Medulla oblongata (tissue), 1 donor: ENCODE measurements around the gene MAPKBP1.

Source experiments
- DNase-seq: peaks from one replicate; pipeline ENCODE4 v3.0.0-alpha.2; 2015; ENCODE audit errors: extremely low spot score

The MAPKBP1 gene

DNA sequence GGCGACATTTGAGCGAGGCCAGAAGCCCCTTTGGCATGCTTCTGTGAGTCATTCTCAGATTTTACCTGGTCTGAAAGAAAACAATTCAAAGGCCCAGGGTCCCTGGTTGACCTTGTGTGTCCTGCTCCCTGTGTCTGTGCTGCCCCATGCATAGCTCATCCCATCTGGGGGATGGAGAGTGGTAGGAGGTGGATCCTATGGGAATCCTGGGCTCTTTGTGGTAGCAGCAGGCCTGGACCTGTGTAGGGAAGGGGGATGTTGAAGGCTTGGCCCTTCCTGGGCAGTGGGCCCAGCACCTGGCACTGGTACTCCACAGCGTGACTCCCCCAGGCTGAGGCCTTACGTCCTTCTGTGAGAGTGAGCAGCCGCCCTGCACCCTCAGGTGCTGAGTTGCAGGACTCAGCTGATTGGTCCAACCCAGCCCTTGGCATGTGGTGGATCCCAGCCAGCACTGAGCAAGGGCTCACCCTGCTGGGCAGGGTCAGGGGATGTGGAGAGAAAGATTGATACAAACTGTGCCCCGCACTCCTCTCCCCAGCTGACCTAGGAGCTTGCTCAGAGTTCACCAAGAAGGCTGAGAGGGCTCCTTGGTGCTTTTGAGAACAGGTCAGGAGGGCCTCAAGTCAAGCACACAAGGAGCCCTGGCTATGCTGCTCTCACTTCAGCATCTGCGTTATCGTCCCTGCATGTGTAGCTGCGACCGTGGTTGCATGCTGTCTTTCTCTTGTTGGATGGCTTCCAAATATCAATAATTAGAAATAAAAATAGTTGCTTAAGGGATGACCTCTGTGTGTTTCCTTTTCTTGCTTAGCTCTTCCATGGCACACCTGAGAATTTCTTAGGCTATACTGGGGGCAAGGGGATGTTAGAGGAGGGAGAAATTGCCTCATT lies 32.3 kb downstream of the MAPKBP1 start:
- no peak for DNase-seq

DNA sequence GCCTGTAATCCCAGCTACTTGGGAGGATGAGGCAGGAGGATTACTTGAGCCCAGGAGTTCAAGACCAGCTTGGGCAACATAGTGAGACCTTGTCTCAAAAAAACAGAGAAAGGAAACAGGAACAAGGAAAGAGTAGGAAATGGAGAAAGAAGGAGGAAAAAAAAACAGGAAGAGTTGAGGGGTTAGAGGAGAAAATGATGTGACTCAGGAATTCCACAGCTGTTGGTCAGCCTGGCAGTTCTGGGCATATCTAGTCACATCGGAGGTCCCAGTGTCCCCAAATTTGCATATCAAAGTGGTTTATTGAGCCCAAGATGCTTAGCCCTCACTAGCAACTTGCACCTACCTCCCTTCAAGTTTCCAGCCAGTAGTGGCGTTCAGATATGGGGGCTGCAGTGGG lies 34.8 kb downstream of the MAPKBP1 start:
- DNase-seq: no peak

DNA sequence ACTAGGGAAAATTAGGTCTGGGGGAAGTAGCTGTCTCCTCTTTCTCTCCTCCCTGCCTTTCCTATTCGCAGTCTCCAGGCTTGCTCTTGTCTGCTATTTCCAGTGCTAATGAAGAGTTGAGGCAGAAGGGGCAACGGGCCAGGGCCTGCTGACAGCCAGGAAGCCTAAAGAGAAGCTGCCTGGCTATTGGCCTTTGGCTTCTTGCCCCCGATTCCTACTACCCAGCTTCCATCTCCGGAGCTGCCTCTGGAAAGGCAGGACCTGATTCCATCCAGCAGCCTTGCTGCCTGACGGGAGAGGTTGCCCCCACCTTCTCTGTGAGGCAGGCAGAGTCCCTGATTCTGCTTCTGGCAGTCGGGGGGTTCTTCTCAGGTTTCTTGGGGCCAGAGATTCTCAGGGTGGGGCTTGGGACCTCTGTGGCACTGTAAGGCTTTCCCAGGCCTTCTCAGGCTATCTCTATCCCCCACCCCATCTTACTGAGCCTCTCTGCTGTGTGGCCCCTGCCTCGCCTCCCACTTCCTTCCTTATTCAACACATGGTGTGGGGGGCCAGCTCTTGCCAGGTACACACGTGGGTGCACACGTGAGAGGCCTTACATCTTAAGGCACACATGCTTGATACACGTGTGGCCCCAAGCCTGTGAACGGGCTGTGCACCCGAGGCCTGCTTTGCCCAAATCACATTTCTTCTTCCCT lies 35.4 kb downstream of the MAPKBP1 start:
- DNase-seq: peak; percentile 64

DNA sequence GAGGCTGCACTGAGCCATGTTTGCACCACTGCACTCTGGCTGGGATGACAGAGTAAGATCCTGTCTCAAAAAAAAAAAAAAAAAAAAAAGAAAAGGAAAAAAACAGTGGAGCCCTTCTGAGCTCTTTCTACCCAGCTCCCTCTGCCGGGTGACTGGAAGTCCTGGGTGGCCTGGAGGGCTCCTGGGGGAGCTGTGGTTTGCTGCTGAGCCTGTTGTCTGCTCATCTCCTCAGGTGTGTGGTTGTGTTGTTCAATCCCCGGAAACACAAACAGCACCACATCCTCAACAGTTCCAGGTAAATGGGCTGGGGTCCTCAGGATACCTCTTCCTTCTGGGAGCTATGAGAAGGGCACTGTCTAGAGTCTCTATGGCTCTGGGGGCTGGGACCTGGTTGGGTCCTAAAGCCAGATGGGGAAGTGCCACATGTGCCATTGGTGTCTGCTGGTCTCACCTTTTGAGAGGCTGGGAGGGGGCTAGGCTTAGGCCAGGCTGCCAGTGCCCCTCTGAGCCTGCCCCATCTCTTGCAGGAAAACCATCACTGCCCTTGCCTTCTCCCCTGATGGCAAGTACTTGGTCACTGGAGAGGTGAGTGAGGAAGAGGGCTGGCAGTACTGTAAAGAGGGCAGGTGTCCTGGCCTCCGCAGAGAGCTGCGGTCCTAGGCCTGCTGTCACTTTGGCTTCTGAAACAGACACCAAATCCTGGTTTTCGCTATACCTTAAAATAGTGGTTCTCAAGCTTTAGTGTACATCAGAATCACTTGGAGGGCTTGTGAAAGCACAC lies 36.6 kb downstream of the MAPKBP1 start:
- no peak for DNase-seq

DNA sequence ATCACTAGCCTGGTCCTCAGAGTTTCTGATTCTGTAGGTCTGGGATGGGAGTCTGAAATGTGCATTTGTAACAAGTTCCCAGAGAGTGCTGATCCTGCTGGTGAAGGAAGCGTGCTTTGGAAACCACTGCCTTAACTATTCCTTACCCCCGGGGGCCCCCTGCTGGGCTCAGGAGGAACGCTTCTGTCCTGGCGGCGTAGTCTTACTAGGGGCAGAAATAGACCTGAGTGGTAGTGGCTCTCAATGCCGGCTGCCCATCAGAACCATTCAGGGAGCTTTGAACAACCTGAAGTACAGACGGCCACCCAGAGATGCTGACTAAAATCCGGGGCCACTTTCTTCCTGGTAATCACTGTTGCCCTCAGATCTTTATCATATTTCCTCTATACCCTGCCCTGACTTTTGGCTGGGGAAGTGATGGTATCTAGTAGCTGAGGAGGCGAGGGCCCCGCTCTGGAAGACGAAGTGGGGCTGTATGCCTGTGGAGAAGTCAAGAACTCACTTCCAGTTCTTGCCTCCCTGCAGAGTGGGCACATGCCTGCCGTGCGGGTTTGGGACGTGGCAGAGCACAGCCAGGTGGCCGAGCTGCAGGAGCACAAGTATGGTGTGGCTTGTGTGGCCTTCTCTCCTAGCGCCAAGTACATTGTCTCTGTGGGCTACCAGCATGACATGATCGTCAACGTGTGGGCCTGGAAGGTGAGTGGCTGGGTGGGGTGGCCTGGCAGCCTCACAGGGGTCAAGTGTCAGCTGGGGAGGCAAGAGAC lies 37.3 kb downstream of the MAPKBP1 start:
- DNase-seq: peak; percentile 91

DNA sequence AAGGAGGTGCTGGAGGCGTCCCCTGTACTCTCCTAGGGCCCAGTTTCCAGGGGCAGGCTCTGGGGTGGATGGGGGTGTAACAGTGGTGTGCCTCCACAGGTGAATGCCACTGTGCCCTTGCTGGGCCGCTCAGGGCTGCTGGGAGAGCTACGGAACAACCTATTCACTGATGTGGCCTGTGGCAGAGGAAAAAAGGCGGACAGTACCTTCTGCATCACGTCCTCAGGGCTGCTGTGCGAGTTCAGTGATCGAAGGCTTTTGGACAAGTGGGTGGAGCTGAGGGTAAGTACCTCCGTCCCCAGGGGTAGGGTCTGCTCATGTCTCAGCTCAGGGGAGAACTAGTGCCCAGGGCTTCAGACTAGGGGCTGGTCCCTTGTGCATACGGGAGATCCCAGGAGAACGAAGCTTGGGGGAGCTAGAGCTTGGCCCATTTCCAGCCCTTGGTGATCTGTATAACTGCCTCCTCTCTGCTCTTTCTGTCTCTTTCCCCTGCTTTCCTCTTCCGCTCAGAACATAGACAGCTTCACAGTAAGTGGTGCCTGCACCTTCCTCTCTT lies 38.6 kb downstream of the MAPKBP1 start:
- no peak for DNase-seq

DNA sequence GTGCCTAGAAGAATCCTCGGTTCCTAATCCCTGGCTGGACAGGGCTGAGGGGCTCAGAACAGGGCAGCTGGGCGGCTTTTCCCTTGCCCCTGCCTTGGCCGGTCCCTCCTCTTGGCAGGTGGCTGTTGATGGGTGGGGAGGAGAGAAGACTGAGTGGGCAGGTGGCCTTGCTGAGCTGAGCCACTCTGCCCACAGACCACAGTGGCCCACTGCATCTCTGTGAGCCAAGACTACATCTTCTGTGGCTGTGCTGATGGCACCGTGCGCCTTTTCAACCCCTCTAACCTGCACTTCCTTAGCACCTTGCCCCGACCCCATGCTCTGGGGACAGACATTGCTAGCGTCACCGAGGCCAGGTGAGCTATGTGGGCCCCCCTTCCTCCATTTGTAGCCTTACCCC lies 39.1 kb downstream of the MAPKBP1 start:
- no peak for DNase-seq

DNA sequence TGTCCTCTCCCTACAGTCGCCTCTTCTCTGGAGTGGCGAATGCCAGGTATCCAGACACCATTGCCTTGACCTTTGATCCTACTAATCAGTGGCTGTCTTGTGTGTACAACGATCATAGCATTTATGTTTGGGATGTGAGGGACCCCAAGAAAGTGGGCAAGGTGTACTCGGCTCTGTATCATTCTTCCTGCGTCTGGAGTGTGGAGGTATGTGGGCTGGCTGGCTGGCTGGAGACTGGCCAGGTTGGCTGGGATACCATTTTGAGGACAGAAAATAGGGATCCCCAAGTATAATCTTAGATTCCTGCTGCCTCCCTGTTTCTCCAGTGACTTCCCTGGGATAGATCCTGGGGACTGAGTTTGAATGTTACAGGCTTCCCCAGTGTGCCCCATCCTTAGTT lies 40.2 kb downstream of the MAPKBP1 start:
- DNase-seq: no peak

DNA sequence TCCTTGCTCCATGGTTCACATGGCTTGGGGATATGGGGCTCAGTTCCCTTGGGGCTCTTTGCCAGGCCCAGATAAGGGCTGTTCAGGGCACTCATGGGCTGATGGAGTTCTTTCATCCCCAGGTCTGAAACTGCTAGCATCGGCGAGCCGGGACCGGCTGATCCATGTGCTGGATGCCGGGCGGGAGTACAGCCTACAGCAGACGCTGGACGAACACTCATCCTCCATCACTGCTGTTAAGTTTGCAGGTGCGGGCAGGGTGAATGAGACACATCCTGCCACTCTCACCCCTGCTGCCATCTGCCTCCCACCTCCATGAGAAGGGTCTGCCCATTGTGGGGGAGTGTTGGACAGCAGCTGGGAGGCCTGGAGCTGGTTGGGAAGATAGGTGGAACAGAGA lies 42.5 kb downstream of the MAPKBP1 start:
- no peak for DNase-seq

DNA sequence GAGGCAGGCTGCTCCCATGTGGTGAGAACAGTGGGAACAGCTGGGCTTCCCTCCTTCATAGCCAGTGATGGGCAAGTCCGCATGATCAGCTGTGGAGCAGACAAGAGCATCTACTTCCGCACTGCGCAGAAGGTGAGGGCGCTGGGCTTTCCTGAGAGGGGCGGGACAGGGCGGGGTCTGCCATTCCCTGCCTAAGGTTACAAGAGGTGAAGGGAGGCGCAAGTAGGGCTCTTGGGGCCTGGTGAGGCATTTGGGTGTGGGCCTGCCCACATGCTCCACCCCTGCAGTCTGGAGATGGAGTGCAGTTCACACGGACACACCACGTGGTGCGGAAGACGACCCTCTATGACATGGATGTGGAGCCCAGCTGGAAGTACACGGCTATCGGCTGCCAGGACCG lies 43.0 kb downstream of the MAPKBP1 start:
- no peak for DNase-seq

DNA sequence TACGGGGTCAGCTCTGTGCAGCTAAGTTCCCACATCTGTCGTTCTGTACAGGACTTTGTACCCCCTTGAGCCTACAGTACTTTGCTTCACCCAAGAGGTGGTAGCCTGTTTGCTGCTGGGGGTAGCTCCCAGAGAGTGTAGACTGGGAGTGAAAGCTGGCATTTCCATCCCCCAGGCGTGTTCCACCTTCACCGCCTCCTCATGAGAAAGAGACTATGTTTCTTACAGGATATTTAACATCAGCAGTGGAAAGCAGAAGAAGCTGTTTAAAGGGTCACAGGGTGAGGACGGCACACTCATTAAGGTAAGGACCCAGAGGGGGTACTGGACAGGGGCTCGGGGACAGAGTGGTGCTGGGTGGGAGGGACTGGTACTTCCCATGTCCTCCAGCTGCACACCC lies 43.5 kb downstream of the MAPKBP1 start:
- no peak for DNase-seq

DNA sequence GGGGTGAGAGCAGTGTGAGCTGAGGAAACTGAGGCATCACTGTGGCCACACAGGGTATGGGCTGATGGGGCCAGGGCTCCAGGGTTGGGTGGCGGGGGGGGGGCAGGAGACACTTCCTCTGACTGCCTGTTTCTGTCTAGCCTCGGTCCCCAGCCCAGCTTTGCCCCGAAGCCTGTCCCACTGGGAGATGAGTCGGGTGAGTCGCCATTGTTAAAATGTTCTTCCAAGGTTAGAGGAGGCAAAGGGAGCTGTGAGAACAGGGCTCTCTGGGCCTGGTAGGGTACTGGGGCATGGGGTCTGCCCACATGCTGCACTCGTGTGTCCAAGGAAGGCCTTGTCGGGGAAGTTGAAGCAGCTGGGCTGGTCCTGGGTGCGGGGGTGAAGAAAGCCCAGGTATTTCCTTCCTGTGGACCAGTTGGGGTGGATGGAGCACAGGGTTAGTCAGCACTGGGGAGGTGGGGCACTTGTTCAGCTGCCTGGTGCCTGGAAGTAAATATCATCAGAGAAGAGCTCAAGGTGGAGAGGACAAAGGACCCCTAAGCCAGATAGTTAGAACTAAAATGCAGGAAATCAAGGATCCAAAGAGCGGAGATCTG lies 45.3 kb downstream of the MAPKBP1 start:
- DNase-seq: no peak

DNA sequence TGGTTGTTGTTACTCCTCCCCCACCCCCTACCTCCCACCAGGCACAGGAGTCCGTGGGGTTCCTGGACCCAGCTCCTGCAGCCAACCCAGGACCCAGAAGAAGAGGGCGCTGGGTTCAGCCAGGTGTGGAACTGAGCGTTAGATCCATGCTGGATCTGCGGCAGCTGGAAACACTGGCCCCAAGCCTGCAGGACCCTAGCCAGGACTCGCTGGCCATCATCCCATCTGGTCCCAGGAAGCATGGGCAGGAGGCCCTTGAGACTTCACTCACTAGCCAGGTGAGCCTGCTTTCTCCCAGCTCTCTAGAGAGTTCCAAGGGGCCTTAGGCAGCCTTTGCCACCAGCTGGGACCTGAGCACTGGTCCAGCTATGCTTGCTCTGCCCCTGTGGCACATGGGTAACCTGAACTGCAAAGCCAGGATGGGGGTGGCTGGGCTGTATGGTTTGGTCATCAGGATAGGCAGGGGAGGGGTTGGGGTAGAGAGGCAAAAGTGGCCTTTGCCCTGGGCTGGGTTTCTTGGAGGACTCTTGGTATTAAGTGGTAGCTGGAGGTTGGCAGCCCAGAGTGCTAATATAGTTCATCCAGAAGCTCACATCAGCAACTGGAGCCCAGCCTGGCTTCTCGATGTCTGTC lies 46.6 kb downstream of the MAPKBP1 start:
- DNase-seq: no peak

DNA sequence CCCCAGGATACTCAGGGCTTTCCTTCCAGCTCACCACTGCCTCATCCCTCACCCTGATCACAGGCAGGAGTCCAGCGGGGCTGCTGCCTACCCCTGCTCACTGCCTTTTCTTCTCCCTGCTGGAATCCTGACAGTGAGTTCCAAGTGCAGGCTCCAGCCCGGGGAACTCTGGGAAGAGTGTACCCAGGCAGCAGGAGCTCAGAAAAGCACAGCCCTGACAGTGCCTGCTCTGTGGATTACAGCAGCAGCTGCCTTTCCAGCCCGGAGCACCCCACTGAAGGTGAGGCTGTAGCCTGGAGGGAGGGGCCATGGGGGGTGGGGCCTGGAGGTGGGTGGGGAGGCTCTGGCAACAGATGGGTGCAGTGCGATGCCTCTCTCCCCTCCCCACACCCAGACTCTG lies 47.5 kb downstream of the MAPKBP1 start:
- peak; percentile 69 for DNase-seq

DNA sequence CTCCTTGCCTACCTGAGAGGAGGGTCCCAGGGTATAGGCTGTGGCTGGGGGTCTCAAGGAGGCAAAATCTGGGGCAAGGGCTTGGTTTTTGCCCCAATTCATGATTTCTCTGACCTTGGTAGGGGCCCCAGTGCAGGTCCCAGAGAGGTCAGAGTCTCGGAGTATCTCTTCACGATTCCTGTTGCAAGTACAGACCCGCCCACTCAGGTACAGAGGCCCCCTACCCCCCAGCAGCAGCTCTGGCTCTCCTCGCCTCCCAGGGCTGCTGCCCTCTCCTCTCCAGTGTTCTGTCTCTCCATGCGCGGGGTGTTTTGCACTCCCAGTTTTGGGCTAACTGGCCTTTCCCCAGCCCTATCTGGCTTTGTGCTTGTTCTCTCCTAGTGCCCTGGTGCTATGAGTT lies 48.2 kb downstream of the MAPKBP1 start:
- DNase-seq: no peak

DNA sequence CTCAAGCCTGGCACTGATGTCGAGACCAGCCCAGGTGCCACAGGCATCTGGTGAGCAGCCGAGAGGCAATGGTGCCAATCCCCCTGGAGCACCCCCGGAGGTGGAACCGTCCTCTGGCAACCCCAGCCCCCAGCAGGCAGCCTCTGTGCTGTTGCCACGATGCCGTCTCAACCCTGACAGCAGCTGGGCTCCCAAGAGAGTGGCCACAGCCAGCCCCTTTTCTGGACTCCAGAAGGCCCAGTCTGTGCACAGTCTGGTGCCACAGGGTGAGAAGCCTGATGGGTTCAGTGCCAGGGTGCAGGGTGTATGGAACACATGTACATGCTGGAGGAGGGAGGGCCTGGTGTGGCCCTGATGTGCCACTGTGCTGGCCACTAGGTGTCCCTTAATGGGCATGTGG lies 48.7 kb downstream of the MAPKBP1 start:
- no peak for DNase-seq

DNA sequence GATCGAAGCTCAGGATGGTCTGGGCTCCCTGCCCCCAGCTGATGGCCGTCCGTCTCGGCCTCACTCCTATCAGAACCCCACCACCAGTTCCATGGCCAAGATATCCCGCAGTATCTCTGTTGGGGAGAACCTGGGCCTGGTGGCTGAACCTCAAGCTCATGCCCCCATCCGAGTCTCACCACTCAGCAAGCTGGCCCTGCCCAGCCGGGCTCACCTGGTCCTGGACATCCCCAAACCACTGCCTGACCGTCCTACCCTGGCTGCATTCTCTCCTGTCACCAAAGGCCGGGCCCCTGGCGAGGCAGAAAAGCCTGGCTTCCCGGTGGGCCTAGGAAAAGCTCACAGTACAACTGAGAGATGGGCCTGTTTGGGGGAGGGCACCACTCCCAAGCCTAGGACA lies 49.2 kb downstream of the MAPKBP1 start:
- DNase-seq: no peak

DNA sequence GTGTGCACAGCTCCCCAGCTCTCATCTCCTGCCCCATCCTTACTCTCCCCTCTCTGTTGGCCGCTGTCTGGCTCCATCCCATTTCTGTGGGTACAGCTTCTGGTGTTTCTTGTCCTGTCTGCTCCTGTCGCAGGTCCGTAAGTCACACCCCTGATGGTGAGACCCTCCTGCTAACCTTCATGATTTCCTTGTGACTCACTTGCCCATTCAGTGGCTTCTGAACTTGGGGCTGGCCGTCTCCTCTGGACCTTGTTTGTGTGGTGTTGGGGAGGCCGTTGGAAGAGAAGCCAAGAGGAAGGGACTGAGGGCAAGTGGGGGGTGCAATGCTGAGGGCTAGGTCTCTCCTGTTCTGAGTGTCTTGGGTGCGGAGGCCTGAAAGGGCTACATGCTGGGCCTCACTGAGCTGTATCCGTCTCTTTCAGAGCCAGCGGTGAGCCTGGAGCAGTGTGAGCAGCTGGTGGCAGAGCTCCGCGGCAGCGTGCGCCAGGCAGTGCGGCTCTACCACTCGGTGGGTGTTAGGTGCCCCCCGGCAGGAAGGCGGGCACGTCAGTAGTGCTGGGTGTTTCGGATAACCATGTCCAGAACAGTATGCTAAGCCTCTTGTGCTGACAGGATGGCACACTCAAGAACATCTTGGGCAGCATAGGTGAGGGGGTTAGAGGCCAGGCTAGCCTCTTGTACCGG lies 49.9 kb downstream of the MAPKBP1 start:
- no peak for DNase-seq

DNA sequence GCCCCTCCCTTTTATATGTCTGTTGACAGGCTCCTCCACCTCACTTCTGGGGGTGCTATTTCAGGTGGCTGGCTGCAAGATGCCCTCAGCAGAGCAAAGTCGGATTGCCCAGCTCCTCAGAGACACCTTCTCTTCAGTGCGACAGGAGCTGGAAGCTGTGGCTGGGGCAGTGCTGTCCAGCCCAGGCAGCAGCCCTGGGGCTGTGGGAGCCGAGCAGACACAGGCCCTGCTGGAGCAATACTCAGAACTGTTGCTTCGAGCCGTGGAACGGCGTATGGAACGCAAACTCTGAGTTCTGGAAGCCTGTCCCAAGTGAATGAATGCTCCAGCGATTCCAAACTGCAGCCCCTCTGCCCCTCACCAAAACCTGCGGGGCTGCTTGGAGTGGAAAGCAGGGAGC lies 50.9 kb downstream of the MAPKBP1 start:
- no peak for DNase-seq
